ENCODE data around the gene SORCS3. TPM values are rescaled to one million over a fixed set of nuclear protein-coding genes. Genes with fewer than 3 reads are reported as not detected.

The SORCS3 gene
- total RNA-seq, 1 donor from 2014 or later: not detected

DNA sequence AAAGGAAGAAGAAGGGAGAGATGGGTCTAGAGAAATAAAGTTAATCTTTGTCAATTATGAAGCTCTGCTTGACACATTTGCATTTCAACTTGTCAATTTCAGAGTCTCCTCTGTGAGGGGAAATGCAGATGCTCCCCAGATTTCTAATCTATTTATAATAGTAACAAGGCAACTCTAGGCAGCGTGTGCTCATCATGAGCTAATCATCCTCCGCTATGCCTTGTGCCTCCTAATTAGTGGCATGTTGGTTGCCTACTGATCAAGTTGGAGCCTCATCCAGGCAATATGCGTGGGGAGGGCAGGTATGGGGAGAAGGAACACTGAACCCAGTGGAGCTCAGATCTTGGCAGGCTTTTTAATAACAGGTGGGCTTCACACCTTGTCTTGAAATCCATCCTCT is 628.6 kb downstream of the SORCS3 start:
- H3K4me3 Mint-ChIP-seq (ENCODE audit: unreplicated experiment): no peak overlapping the region
- H3K27ac Mint-ChIP-seq (ENCODE audit: unreplicated experiment): no peak overlapping the region
- H3K4me1 Mint-ChIP-seq (ENCODE audit: low read depth): no peaks in the 10 kb centered on the region
- H3K9me3 Mint-ChIP-seq (ENCODE audit: low read depth): peaks cover 12% of the 10 kb centered on the region
- no peak for TF ChIP-seq CTCF (IDR thresholded peaks at IDR 0.05)
- H3K27me3 Mint-ChIP-seq (ENCODE audit: low read depth): no peaks in the 10 kb centered on the region
- DNase-seq (ENCODE audit: low spot score): no peak
- H3K36me3 Mint-ChIP-seq (ENCODE audit: low read depth): no peaks in the 10 kb centered on the region

DNA sequence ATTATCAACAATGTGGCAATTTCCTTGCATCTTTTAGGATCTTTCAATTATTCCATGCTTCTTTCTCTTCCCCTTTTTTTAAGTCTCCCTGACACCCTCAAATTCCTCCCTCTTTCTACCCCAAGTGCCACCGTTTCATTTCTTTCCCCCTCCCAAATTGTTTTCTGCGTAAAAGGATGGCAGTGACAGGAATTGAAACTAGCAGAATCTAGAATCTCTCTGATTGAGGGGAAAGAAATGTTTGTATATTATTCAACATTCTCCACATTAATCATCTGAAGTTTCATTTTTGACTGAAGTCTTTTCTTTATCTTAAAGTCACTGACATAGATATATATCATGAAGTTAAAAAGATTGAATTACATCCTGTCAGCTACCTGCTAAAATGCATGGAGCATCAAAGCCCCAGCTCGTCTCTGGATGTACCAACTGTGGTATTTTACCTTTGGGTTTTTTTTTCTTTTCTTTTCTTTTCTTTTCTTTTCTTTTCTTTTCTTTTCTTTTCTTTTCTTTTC is 633.5 kb downstream of the SORCS3 start:
- H3K27me3 Mint-ChIP-seq (ENCODE audit: low read depth): no peaks in the 10 kb centered on the region
- peaks cover 9% of the 10 kb centered on the region for H3K9me3 Mint-ChIP-seq (ENCODE audit: low read depth)
- H3K4me1 Mint-ChIP-seq (ENCODE audit: low read depth): no peaks in the 10 kb centered on the region
- DNase-seq (ENCODE audit: low spot score): no peak
- H3K36me3 Mint-ChIP-seq (ENCODE audit: low read depth): no peaks in the 10 kb centered on the region
- no peak overlapping the region for H3K27ac Mint-ChIP-seq (ENCODE audit: unreplicated experiment)
- H3K4me3 Mint-ChIP-seq (ENCODE audit: unreplicated experiment): no peak overlapping the region
- TF ChIP-seq CTCF (IDR thresholded peaks at IDR 0.05): no peak

DNA sequence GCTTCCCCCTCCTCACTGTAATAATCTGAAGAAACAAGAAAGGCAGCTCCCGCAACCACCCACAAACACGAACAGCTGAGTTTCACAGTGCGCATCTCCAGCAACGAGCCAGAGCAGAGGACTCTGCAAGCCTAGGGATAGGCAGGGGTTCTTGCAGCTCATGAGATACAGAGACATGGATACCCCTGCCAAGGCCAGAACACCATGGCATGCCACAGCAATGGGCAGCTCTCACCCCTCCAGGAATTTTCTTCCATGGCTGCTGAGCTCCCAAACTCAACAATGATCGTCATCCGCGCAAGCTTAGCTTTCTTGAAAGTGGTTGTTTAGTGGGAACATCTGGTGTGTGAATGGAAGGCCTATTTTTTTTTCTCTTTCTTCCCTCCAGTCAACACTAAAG is 637.3 kb downstream of the SORCS3 start:
- DNase-seq (ENCODE audit: low spot score): no peak
- no peak for TF ChIP-seq CTCF (IDR thresholded peaks at IDR 0.05)
- Mint-ChIP-seq H3K4me1 (ENCODE audit: low read depth) (no peaks in the 10 kb centered on the region), H3K27me3 (ENCODE audit: low read depth) (no peaks in the 10 kb centered on the region), H3K36me3 (ENCODE audit: low read depth) (no peaks in the 10 kb centered on the region), H3K9me3 (ENCODE audit: low read depth) (peaks cover 4% of the 10 kb centered on the region), H3K4me3 (ENCODE audit: unreplicated experiment) (no peak overlapping the region), H3K27ac (ENCODE audit: unreplicated experiment) (no peak overlapping the region)

DNA sequence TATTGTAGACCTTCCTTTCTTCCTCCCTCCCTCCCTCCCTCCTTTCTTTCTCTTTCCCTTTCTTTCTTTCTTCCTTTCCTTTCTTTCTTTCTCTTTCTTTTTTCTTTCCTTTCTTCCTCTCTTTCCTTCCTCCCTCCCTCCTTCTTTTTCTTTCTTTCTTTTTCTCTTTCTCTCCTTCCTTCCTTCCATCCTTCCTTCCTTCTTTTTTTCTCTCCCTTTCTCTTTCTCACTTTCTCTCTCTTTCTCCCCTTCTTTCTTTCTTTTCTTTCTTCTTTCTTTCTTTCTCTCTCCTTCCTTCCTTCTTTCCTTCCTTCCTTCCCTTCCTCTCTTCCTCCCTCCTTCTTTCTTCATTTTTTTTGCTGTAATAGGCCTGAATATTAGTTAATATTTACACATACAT is 638.0 kb downstream of the SORCS3 start:
- DNase-seq (ENCODE audit: low spot score): no peak
- TF ChIP-seq CTCF (IDR thresholded peaks at IDR 0.05): no peak
- H3K27me3 Mint-ChIP-seq (ENCODE audit: low read depth): no peaks in the 10 kb centered on the region
- no peaks in the 10 kb centered on the region for H3K36me3 Mint-ChIP-seq (ENCODE audit: low read depth)
- H3K9me3 Mint-ChIP-seq (ENCODE audit: low read depth): peaks cover 4% of the 10 kb centered on the region
- H3K4me1 Mint-ChIP-seq (ENCODE audit: low read depth): no peaks in the 10 kb centered on the region
- H3K27ac Mint-ChIP-seq (ENCODE audit: unreplicated experiment): no peak overlapping the region
- H3K4me3 Mint-ChIP-seq (ENCODE audit: unreplicated experiment): no peak overlapping the region

- no peak for TF ChIP-seq CTCF (IDR thresholded peaks at IDR 0.05)
- H3K9me3 Mint-ChIP-seq (ENCODE audit: low read depth): peaks cover 7% of the 10 kb centered on the region
Measured at GRCh38 chr10:105280895-105281294, 639.8 kb downstream of the SORCS3 start.

More at GRCh38 chr10:105280895-105281294, 639.8 kb downstream of the SORCS3 start:
- Mint-ChIP-seq H3K4me3 (ENCODE audit: unreplicated experiment) (no peak overlapping the region), H3K36me3 (ENCODE audit: low read depth) (no peaks in the 10 kb centered on the region), H3K27ac (ENCODE audit: unreplicated experiment) (no peak overlapping the region), H3K27me3 (ENCODE audit: low read depth) (no peaks in the 10 kb centered on the region), H3K4me1 (ENCODE audit: low read depth) (no peaks in the 10 kb centered on the region)
- no peak for DNase-seq (ENCODE audit: low spot score)
